Stomach (tissue), 4 donors: Measurements from ENCODE around the gene CSF2.

ENCODE experiments used
- CTCF ChIP-seq, 7 experiments: fragments of 450-650 bp in 4 of 7; fragments of 200-600 bp in 3 of 7; sonication (generic) in 3 of 7; IDR thresholded peaks; one replicate each; pipeline ENCODE4 v1.5.1; 2016 to 2019; ENCODE audit warnings: antibody characterized with exemption in 7 of 7, control low read depth in 2 of 7, mild to moderate bottlenecking in 1 of 7
- POLR2A ChIP-seq, 4 donors: fragments of 450-650 bp; IDR thresholded peaks; one replicate each; pipeline ENCODE4 v1.6.1; 2016; ENCODE audit warnings: antibody characterized with exemption in 4 of 4, control low read depth in 2 of 4, mild to moderate bottlenecking in 1 of 4, moderate library complexity in 1 of 4

GRCh38 chr5:132046880-132047299 lies 26.7 kb upstream of the CSF2 start:
- TF ChIP-seq POLR2A (IDR thresholded peaks at IDR 0.05) (no peak), CTCF (IDR thresholded peaks at IDR 0.05) (no peak)
